H9 (cell line): ENCODE measurements around the gene CHGA. TPM values are rescaled to one million over a fixed set of nuclear protein-coding genes. Genes with fewer than 3 reads are reported as not detected.

Experiments used
- DNase-seq: peaks from one replicate; pipeline ENCODE4 v3.0.0-alpha.2; 2017
- H2AFZ ChIP-seq: one replicate; pipeline ENCODE4 v1.6.1; 2013; ENCODE audit warnings: mild to moderate bottlenecking, low read length, control low read depth, moderate library complexity
- H2AK5ac ChIP-seq: 2 replicates; pipeline ENCODE4 v1.6.1; 2013; ENCODE audit warnings: low read length, control low read depth, mixed read lengths; ENCODE audit not compliant: insufficient read length
- H2BK120ac ChIP-seq: one replicate; pipeline ENCODE4 v1.6.1; 2013; ENCODE audit warnings: low read depth, mild to moderate bottlenecking, low read length, control low read depth, inconsistent platforms; ENCODE audit not compliant: poor library complexity, severe bottlenecking
- H2BK12ac ChIP-seq: 2 replicates; pipeline ENCODE4 v1.6.1; 2013; ENCODE audit warnings: low read length, control low read depth, mixed read lengths, low read depth; ENCODE audit not compliant: insufficient read length
- H2BK15ac ChIP-seq: 2 replicates; pipeline ENCODE4 v1.6.1; 2013; ENCODE audit warnings: low read depth, low read length, control low read depth
- H2BK20ac ChIP-seq: one replicate; pipeline ENCODE4 v1.6.1; 2013; ENCODE audit warnings: low read depth, mild to moderate bottlenecking, low read length, control low read depth, inconsistent platforms; ENCODE audit not compliant: poor library complexity, severe bottlenecking
- H2BK5ac ChIP-seq: 2 replicates; pipeline ENCODE4 v1.6.1; 2013; ENCODE audit warnings: low read length, control low read depth, mixed read lengths; ENCODE audit not compliant: insufficient read length
- H3K14ac ChIP-seq: 2 replicates; pipeline ENCODE4 v1.6.1; 2013; ENCODE audit warnings: low read length, control low read depth; ENCODE audit not compliant: insufficient read depth
- H3K18ac ChIP-seq: 2 replicates; pipeline ENCODE4 v1.6.1; 2013; ENCODE audit warnings: low read depth, mild to moderate bottlenecking, mixed read lengths, low read length, control low read depth; ENCODE audit not compliant: insufficient read length
- H3K23ac ChIP-seq: 2 replicates; pipeline ENCODE4 v1.6.1; 2013; ENCODE audit warnings: low read length, control low read depth, mixed read lengths, low read depth; ENCODE audit not compliant: insufficient read length
- H3K23me2 ChIP-seq: 2 replicates; pipeline ENCODE4 v1.6.1; 2013; ENCODE audit warnings: low read depth, mild to moderate bottlenecking, mixed read lengths, low read length, control low read depth; ENCODE audit not compliant: insufficient read length, poor library complexity, severe bottlenecking
- H3K27ac ChIP-seq: 2 replicates; pipeline ENCODE4 v1.5.1; 2013; ENCODE audit warnings: low read length, control low read depth, mixed read lengths, low read depth; ENCODE audit not compliant: insufficient read length
- H3K27me3 ChIP-seq: 2 replicates; pipeline ENCODE4 v1.6.1; 2013; ENCODE audit warnings: low read length, control low read depth, inconsistent platforms; ENCODE audit not compliant: insufficient read depth
- H3K4ac ChIP-seq: 2 replicates; pipeline ENCODE4 v1.6.1; 2013; ENCODE audit warnings: low read depth, mild to moderate bottlenecking, control low read depth, inconsistent platforms, low read length, moderate library complexity
- H3K4me1 ChIP-seq: 2 replicates; pipeline ENCODE4 v1.6.1; 2013; ENCODE audit warnings: low read length, control low read depth, inconsistent platforms; ENCODE audit not compliant: insufficient read depth
- H3K4me2 ChIP-seq: 2 replicates; pipeline ENCODE4 v1.6.1; 2013; ENCODE audit warnings: low read length, control low read depth, mixed read lengths; ENCODE audit not compliant: insufficient read length, insufficient read depth
- H3K56ac ChIP-seq: 2 replicates; pipeline ENCODE4 v1.6.1; 2013; ENCODE audit warnings: low read depth, mild to moderate bottlenecking, mixed read lengths, low read length, control low read depth; ENCODE audit not compliant: insufficient read length
- H3K79me1 ChIP-seq: 2 replicates; pipeline ENCODE4 v1.6.1; 2013; ENCODE audit warnings: low read depth, mild to moderate bottlenecking, moderate library complexity, low read length, control low read depth, inconsistent platforms; ENCODE audit not compliant: insufficient read depth, poor library complexity, severe bottlenecking
- H3K79me2 ChIP-seq: 2 replicates; pipeline ENCODE4 v1.6.1; 2013; ENCODE audit warnings: low read length, control low read depth, inconsistent platforms; ENCODE audit not compliant: insufficient read depth
- H3K9ac ChIP-seq: 2 replicates; pipeline ENCODE4 v1.6.1; 2013; ENCODE audit warnings: low read length, control low read depth, mixed read lengths; ENCODE audit not compliant: insufficient read length; ENCODE audit errors: extremely low read depth
- H3K9me3 ChIP-seq: one replicate; pipeline ENCODE4 v1.6.1; 2013; ENCODE audit warnings: low read depth, low read length, inconsistent platforms; ENCODE audit not compliant: control insufficient read depth
- H3T11ph ChIP-seq: one replicate; pipeline ENCODE4 v1.6.1; 2013; ENCODE audit warnings: mild to moderate bottlenecking, low read length, control low read depth, inconsistent platforms
- H4K20me1 ChIP-seq: one replicate; pipeline ENCODE4 v1.6.1; 2013; ENCODE audit not compliant: control insufficient read depth, insufficient read length, insufficient read depth
- H4K5ac ChIP-seq: 2 replicates; pipeline ENCODE4 v1.6.1; 2013; ENCODE audit warnings: low read depth, mild to moderate bottlenecking, mixed read lengths, low read length, control low read depth; ENCODE audit not compliant: insufficient read length
- H4K8ac ChIP-seq: replicated peaks from 2 replicates; pipeline ENCODE4 v1.6.1; 2013; ENCODE audit warnings: low read length, control low read depth, mixed read lengths, low read depth; ENCODE audit not compliant: insufficient read length
- H4K91ac ChIP-seq: 2 replicates; pipeline ENCODE4 v1.6.1; 2013; ENCODE audit warnings: low read depth, mild to moderate bottlenecking, moderate library complexity, mixed read lengths, low read length, control low read depth; ENCODE audit not compliant: insufficient read length
- H3K27ac Mint-ChIP-seq, 3 experiments: 2 replicates in 2 of 3; 3 replicates in 1 of 3; pipeline ENCODE4 v1.8.0; 2020 to 2021; ENCODE audit warnings: mixed read lengths in 3 of 3, mild to moderate bottlenecking in 1 of 3, moderate library complexity in 1 of 3
- H3K27me3 Mint-ChIP-seq: 2 replicates; pipeline ENCODE4 v1.8.0; 2021; ENCODE audit warnings: low read depth, mild to moderate bottlenecking, moderate library complexity, mixed read lengths
- H3K36me3 Mint-ChIP-seq, 3 experiments: 2 replicates in 2 of 3; 3 replicates in 1 of 3; pipeline ENCODE4 v1.8.0; 2020 to 2021; ENCODE audit warnings: low read depth in 3 of 3, mixed read lengths in 3 of 3; ENCODE audit not compliant: insufficient read depth in 1 of 3
- H3K4me1 Mint-ChIP-seq, 2 experiments: 2 replicates each; pipeline ENCODE4 v1.8.0; 2020; ENCODE audit warnings: mixed read lengths in 2 of 2
- H3K4me3 Mint-ChIP-seq, 2 experiments: 2 replicates in 1 of 2; 3 replicates in 1 of 2; pipeline ENCODE4 v1.8.0; 2020 to 2021; ENCODE audit warnings: mild to moderate bottlenecking in 2 of 2, mixed read lengths in 2 of 2, moderate library complexity in 1 of 2
- H3K9me3 Mint-ChIP-seq, 2 experiments: 2 replicates in 1 of 2; 3 replicates in 1 of 2; pipeline ENCODE4 v1.8.0; 2020; ENCODE audit warnings: mild to moderate bottlenecking in 2 of 2, mixed read lengths in 2 of 2, moderate library complexity in 1 of 2
- CTCF ChIP-seq: fragments of 200-600 bp; sonication (generic); conservative IDR thresholded peaks from 3 replicates; pipeline ENCODE4 v1.8.0; 2021; ENCODE audit warnings: antibody characterized with exemption, mild to moderate bottlenecking
- WGBS: extraction: QIAGEN DNeasy Blood & Tissue Kit; methylation state at CpG from one replicate; pipeline ENCODE4 v1.1.7; 2013; ENCODE audit warnings: missing lambda C conversion rate, low lambda C conversion rate, mixed read lengths; ENCODE audit not compliant: insufficient read length; ENCODE audit errors: extremely low coverage; 5-methylcytosine and 5-hydroxymethylcytosine counted together
- total RNA-seq: library from RNA; stranded (reverse); gene quantifications from 2 replicates; pipeline ENCODE4 v1.2.1, GENCODE V29; 2021

CHGA gene
- total RNA-seq, 1 experiment from 2014 or later, result 6.7 TPM

GRCh38 chr14:92973261-92973797 lies 50.4 kb downstream of the CHGA start:
- Mint-ChIP-seq H3K4me3 (peak overlapping the region in 1 of 2 experiments; percentile 46; a peak in 1 of 5 replicates), H3K36me3 (peaks cover 27 to 28% (median 28%) of the 10 kb centered on the region in 3 experiments), H3K9me3 (peaks cover 14 to 20% of the 10 kb centered on the region in 2 experiments), H3K27ac (peak overlapping the region in 1 of 3 experiments; percentile 1; a peak in 1 of 7 replicates), H3K4me1 (peaks cover 29 to 31% of the 10 kb centered on the region in 2 experiments), H3K27me3 (no peaks in the 10 kb centered on the region)
- Histone ChIP-seq H3K56ac (no peak overlapping the region), H3K9ac (no peak overlapping the region), H3K4ac (no peak overlapping the region), H3K4me2 (no peak overlapping the region), H3K27ac (no peak overlapping the region), H4K91ac (no peak overlapping the region), H3K14ac (no peak overlapping the region), H3K9me3 (peaks cover 6% of the 10 kb centered on the region), H3K79me2 (peaks cover 3% of the 10 kb centered on the region; the same call in 1 of the 2 replicates), H4K5ac (no peak overlapping the region), H2AK5ac (no peak overlapping the region), H4K20me1 (no peaks in the 10 kb centered on the region), H3K27me3 (no peaks in the 10 kb centered on the region), H2BK5ac (no peak overlapping the region), H3K79me1 (peaks cover 3% of the 10 kb centered on the region), H4K8ac (no peak overlapping the region), H2BK20ac (no peak overlapping the region), H2AFZ (no peak overlapping the region), H3T11ph (no peak overlapping the region), H2BK120ac (no peak overlapping the region), H2BK12ac (no peak overlapping the region), H2BK15ac (no peak overlapping the region), H3K23ac (no peak overlapping the region), H3K18ac (no peak overlapping the region), H3K23me2 (no peaks in the 10 kb centered on the region), H3K4me1 (peaks cover 5% of the 10 kb centered on the region; the same call in 1 of the 2 replicates)
- no CpG with 5 or more reads among the region's 12 CpGs for WGBS
- peak; percentile 88 for DNase-seq
- TF ChIP-seq CTCF, result peak; percentile 93
